Ascending aorta (tissue), 2 donors: ENCODE data around the gene INTS3. TPM values are rescaled to one million over a fixed set of nuclear protein-coding genes. Genes with fewer than 3 reads are reported as not detected.
A peak's percentile ranks its signal among the peaks of the same experiment; 100 is the strongest.

Source experiments
- DNase-seq, 2 donors: peaks; one replicate each; pipeline ENCODE4 v3.0.0-alpha.2; 2019; ENCODE audit warnings: low spot score in 2 of 2
- H3K27ac ChIP-seq, 2 donors: fragments of 200-600 bp; sonication (generic); one replicate each; pipeline ENCODE4 v1.5.1; 2016 to 2017; ENCODE audit warnings: mild to moderate bottlenecking in 1 of 2
- H3K27me3 ChIP-seq: fragments of 200-600 bp; sonication (generic); one replicate; pipeline ENCODE4 v1.5.1; 2017
- H3K36me3 ChIP-seq, 2 donors: fragments of 200-600 bp; sonication (generic); one replicate each; pipeline ENCODE4 v1.5.1; 2016
- H3K4me1 ChIP-seq, 2 donors: fragments of 200-600 bp; sonication (generic); one replicate each; pipeline ENCODE4 v1.5.1; 2016 to 2017; ENCODE audit warnings: mild to moderate bottlenecking in 1 of 2
- H3K4me3 ChIP-seq, 2 donors: fragments of 200-600 bp; sonication (generic); one replicate each; pipeline ENCODE4 v1.5.1; 2016 to 2017; ENCODE audit warnings: mild to moderate bottlenecking in 1 of 2
- H3K9me3 ChIP-seq, 2 donors: fragments of 200-600 bp; sonication (generic); one replicate each; pipeline ENCODE4 v1.5.1; 2016
- CTCF ChIP-seq, 3 experiments: fragments of 200-600 bp in 2 of 3; fragments of 450-650 bp in 1 of 3; sonication (generic) in 2 of 3; IDR thresholded peaks; one replicate each; pipeline ENCODE4 v1.5.1; 2016 to 2019; ENCODE audit warnings: antibody characterized with exemption in 3 of 3, mild to moderate bottlenecking in 1 of 3, moderate library complexity in 1 of 3
- intact Hi-C: fragments of 100-400 bp; cut with DNase I; formaldehyde crosslinking; loops from one replicate; pipeline ENCODE4 v1.15.1; 2023
- total RNA-seq: library from RNA; depleted of rRNA; stranded (reverse); fragments of >200 nt; gene quantifications from one replicate; pipeline ENCODE4 v1.1.0, GENCODE V29; 2016

INTS3 gene
- total RNA-seq, 1 donor from 2014 or later, result 55.9 TPM

DNA sequence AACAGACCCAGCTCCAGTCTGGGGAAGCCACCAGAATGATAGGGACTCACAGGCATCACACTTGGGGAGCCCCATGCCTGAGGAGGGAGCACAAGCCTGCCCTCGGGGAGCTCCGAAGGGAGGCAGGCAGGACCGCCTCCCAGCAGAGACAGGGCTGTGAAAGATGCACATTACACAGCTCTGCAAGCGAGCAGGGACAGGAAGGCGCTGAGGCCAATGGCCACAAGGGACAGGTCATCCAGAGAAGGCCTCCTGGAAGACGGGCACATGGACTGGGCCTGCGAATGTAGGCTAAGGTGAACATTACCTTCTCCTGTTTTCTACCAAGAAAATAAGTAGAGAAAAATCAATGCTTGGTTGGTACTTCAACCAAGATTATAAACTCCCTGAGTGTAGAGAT, 45.1 kb upstream of the INTS3 start:
- Histone ChIP-seq H3K4me1 (peaks cover 5 to 17% of the 10 kb centered on the region in 2 donors), H3K36me3 (peaks cover 47 to 58% of the 10 kb centered on the region in 2 donors), H3K27ac (peak overlapping the region; percentile 24 to 96), H3K27me3 (no peaks in the 10 kb centered on the region), H3K4me3 (no peak overlapping the region), H3K9me3 (no peaks in the 10 kb centered on the region)
- no peak for TF ChIP-seq CTCF (IDR thresholded peaks at IDR 0.05)
- no peak for DNase-seq
- intact Hi-C loops, result no loop called here

GRCh38 chr1:153683854-153684253, 44.0 kb upstream of the INTS3 start:
- intact Hi-C loops, result no loop called here
- Histone ChIP-seq H3K27me3 (no peaks in the 10 kb centered on the region), H3K4me1 (peaks cover 5 to 13% of the 10 kb centered on the region in 2 donors), H3K9me3 (no peaks in the 10 kb centered on the region), H3K36me3 (peaks cover 58 to 69% of the 10 kb centered on the region in 2 donors), H3K27ac (peak overlapping the region; percentile 48 to 96), H3K4me3 (no peak overlapping the region)
- TF ChIP-seq CTCF (IDR thresholded peaks at IDR 0.05), result no peak
- DNase-seq, result peak in 1 of 2 donors; percentile 82

GRCh38 chr1:153684892-153685291, 43.0 kb upstream of the INTS3 start:
- intact Hi-C loops, result no loop called here
- Histone ChIP-seq H3K36me3 (peaks cover 68 to 79% of the 10 kb centered on the region in 2 donors), H3K4me3 (no peak overlapping the region), H3K9me3 (no peaks in the 10 kb centered on the region), H3K27me3 (no peaks in the 10 kb centered on the region), H3K27ac (peak overlapping the region; percentile 48 to 96), H3K4me1 (peaks cover 5 to 13% of the 10 kb centered on the region in 2 donors)
- DNase-seq, result no peak
- TF ChIP-seq CTCF (IDR thresholded peaks at IDR 0.05), result no peak

DNA sequence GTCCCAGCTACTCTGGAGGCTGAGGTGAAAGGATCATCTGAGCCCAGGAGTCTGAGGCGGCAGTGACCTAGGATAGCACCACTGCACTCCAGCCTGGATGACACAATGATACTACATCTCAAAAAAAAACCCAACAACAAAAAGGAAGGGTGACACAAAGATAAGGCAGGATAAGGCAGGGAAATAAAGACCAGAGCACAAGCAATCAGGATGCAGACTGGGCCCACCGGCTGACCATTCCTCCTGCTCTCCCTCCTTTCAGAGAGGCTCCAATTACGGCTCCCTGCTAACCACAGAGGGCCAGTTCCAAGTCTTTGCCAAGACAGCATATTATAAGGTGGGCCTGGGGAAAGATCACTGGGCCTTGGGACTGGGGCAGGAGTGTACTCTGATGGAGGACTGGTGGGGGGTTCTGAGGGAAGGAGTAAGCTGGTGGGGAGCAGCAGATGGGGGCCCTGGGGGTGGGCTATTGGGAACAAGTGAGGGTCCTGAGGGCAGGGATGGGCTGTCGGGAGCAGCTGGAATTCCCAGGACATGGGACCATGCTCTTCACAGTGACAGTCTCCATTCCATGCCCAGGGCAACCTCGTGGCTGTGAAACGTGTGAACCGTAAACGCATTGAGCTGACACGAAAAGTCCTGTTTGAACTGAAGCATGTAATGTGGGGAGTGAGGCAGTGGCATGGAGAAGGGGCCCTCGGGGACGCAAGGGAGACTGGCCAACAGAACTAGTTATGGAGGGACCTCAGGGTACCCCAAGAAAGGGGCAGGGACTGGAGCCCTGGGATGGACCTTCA, 42.1 kb upstream of the INTS3 start:
- H3K27me3 ChIP-seq, result no peaks in the 10 kb centered on the region
- no peak for DNase-seq
- H3K4me3 ChIP-seq, result no peak overlapping the region
- H3K27ac ChIP-seq, result peak overlapping the region; percentile 44 to 96
- intact Hi-C loops, result no loop called here
- peaks cover 75 to 86% of the 10 kb centered on the region in 2 donors for H3K36me3 ChIP-seq
- no peak for TF ChIP-seq CTCF (IDR thresholded peaks at IDR 0.05)
- H3K9me3 ChIP-seq, result no peaks in the 10 kb centered on the region
- H3K4me1 ChIP-seq, result peaks cover 5 to 13% of the 10 kb centered on the region in 2 donors

DNA sequence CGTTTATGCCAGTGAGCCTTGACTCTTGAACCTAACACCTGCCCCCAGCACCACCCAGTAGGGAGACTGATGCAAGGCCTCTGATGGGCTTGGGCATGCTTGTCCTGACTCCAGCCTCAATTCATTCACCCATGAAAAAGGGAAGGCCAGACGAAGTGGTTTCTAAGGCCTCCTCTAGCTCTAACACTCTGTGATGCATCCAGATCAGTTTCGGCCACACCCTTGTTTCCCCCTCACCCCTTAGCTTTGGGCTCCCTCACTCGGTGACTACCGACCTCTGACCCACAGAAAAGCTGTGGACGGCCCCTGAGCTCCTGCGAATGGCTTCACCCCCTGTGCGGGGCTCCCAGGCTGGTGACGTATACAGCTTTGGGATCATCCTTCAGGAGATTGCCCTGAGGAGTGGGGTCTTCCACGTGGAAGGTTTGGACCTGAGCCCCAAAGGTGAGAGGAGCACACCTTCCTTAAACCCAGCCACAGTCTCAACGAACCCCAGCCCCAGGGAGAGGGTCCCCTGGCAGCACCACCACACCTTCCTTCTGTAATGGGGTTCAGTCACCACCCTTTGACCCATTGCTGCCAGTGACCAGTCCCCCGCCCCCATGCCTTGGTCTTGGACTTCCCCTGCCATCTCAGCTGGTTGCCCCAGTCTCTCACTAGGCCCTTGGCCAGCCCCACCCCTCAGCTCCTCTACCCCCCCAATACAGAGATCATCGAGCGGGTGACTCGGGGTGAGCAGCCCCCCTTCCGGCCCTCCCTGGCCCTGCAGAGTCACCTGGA, 40.3 kb upstream of the INTS3 start:
- Histone ChIP-seq H3K4me1 (peaks cover 5 to 10% of the 10 kb centered on the region in 2 donors), H3K9me3 (no peaks in the 10 kb centered on the region), H3K27me3 (no peaks in the 10 kb centered on the region), H3K4me3 (no peak overlapping the region), H3K36me3 (peaks cover 71 to 89% of the 10 kb centered on the region in 2 donors), H3K27ac (peak overlapping the region; percentile 36 to 47)
- intact Hi-C loops, result no loop called here
- no peak for TF ChIP-seq CTCF (IDR thresholded peaks at IDR 0.05)
- DNase-seq, result no peak
